Measurements from ENCODE around the gene ZIK1. TPM values are rescaled to one million over a fixed set of nuclear protein-coding genes. Genes with fewer than 3 reads are reported as not detected.

The ZIK1 gene
- total and polyA plus RNA-seq, 2 donors (not counting 1 experiment from before 2014, with no cell fraction given), result 5.3 to 21.8 TPM

DNA sequence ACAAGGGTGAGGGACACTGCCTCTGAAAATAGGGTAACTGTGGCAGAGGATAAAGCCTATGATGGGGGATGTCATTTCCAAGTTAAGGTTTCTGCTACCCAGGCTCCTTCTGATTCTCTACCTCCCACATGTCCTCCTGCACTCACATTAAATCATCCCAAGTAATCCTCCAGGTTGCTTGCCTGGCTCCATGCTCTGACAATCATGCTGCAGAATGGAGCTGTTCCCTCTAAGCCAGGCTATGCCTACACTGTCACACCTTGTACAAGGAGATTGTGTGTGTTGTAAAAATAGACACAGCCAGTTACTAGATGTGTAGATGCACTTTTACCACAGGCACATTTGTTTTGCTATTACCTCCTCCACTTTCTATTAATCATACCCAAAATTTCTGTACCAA is 13.2 kb upstream of the ZIK1 start:
- Histone ChIP-seq H3K79me2 (ENCODE audit: control insufficient read depth, insufficient read depth, low read length) (no peaks in the 10 kb centered on the region), H3K4me1 (ENCODE audit: control insufficient read depth in 2 of 2, insufficient read depth in 2 of 2, low read length in 2 of 2) (no peaks in the 10 kb centered on the region), H2AFZ (ENCODE audit: insufficient read depth, low read depth, low read length, poor library complexity, severe bottlenecking) (no peak overlapping the region), H4K20me1 (ENCODE audit: control insufficient read depth, insufficient read depth, low read length, poor library complexity, severe bottlenecking) (no peaks in the 10 kb centered on the region), H3K4me2 (replicated peaks; ENCODE audit: low read depth, low read length, poor library complexity, severe bottlenecking) (no peak overlapping the region), H3K9me3 (ENCODE audit: control extremely low read depth in 1 of 3, control insufficient read depth in 2 of 3, insufficient read depth in 1 of 3, low read length in 2 of 3) (peaks cover 16 to 90% (median 78%) of the 10 kb centered on the region in 3 donors), H3K9ac (ENCODE audit: low read length) (no peak overlapping the region), H3K4me3 (ENCODE audit: control extremely low read depth in 1 of 5, extremely low read depth in 1 of 5, insufficient read depth in 1 of 5, low read depth in 2 of 5, low read length in 4 of 5) (no peak overlapping the region), H3K27ac (ENCODE audit: low read length in 2 of 2) (no peak overlapping the region), H3K36me3 (replicated peaks in 1 of 2; ENCODE audit: control extremely low read depth in 1 of 2, control insufficient read depth in 1 of 2, extremely low read depth in 1 of 2, insufficient read depth in 2 of 2, low read length in 1 of 2) (peaks cover 22 to 36% of the 10 kb centered on the region in 2 experiments), H3K27me3 (replicated peaks in 1 of 4; ENCODE audit: control extremely low read depth in 1 of 4, control insufficient read depth in 3 of 4, insufficient read depth in 4 of 4, low read length in 3 of 4) (no peaks in the 10 kb centered on the region)
- no peak overlapping the region for H3K4me3 Mint-ChIP-seq
- H3K9me3 Mint-ChIP-seq (ENCODE audit: insufficient read depth), result peaks cover 21% of the 10 kb centered on the region
- ChIA-PET CTCF (no interaction called here), POLR2A (no interaction called here)
- intact Hi-C loops (cut with micrococcal nuclease), result no loop called here
- ATAC-seq (ENCODE audit: low read depth), result no peak
- no peaks in the 10 kb centered on the region for H3K4me1 Mint-ChIP-seq
- no peak for DNase-seq
- no peak for TF ChIP-seq EZH2 (IDR thresholded peaks at IDR 0.05; ENCODE audit: borderline replicate concordance, insufficient read depth, low read depth, low read length, poor library complexity, severe bottlenecking)
- TF ChIP-seq, protein P1, sequence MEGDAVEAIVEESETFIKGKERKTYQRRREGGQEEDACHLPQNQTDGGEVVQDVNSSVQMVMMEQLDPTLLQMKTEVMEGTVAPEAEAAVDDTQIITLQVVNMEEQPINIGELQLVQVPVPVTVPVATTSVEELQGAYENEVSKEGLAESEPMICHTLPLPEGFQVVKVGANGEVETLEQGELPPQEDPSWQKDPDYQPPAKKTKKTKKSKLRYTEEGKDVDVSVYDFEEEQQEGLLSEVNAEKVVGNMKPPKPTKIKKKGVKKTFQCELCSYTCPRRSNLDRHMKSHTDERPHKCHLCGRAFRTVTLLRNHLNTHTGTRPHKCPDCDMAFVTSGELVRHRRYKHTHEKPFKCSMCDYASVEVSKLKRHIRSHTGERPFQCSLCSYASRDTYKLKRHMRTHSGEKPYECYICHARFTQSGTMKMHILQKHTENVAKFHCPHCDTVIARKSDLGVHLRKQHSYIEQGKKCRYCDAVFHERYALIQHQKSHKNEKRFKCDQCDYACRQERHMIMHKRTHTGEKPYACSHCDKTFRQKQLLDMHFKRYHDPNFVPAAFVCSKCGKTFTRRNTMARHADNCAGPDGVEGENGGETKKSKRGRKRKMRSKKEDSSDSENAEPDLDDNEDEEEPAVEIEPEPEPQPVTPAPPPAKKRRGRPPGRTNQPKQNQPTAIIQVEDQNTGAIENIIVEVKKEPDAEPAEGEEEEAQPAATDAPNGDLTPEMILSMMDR (IDR thresholded peaks at IDR 0.05), result no peak
- no peak overlapping the region for H3K27ac Mint-ChIP-seq
- H3K27me3 Mint-ChIP-seq, result no peaks in the 10 kb centered on the region

DNA sequence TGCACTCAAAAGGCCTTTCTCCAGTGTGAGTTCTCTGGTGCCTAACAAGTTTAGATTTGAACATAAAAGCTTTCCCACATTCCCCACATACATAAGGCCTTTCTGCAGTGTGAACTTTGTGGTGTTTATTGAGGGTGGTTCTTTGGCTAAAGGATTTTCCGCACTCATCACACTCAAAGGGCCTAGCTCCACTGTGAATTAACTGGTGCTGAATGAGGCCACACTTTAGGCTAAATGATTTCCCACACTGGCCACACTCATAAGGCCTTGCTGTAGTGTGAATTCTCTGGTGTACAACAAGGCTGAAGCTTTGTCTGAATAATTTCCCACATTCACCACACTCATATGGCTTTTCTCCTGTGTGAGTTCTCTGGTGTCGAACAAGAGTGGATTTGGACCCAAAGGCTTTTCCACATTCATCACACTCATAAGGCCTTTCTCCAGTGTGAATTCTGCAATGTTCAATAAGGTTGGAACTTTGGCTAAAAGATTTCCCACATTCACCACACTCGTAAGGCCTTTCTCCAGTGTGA is 11.5 kb upstream of the ZIK1 start:
- ChIA-PET POLR2A (no interaction called here), CTCF (no interaction called here)
- H3K36me3 ChIP-seq (replicated peaks in 1 of 2; ENCODE audit: control extremely low read depth in 1 of 2, control insufficient read depth in 1 of 2, extremely low read depth in 1 of 2, insufficient read depth in 2 of 2, low read length in 1 of 2), result peaks cover 23 to 46% of the 10 kb centered on the region in 2 experiments
- Mint-ChIP-seq H3K4me1 (peaks cover 9% of the 10 kb centered on the region), H3K27me3 (no peaks in the 10 kb centered on the region), H3K9me3 (ENCODE audit: insufficient read depth) (peaks cover 27% of the 10 kb centered on the region), H3K27ac (no peak overlapping the region), H3K4me3 (no peak overlapping the region)
- no CpG with 5 or more reads among the region's 3 CpGs for WGBS (ENCODE audit: insufficient coverage)
- intact Hi-C loops (cut with micrococcal nuclease), result no loop called here
- H3K79me2 ChIP-seq (ENCODE audit: control insufficient read depth, insufficient read depth, low read length), result peaks cover 7% of the 10 kb centered on the region
- no peak overlapping the region for H2AFZ ChIP-seq (ENCODE audit: insufficient read depth, low read depth, low read length, poor library complexity, severe bottlenecking)
- H3K4me2 ChIP-seq (replicated peaks; ENCODE audit: low read depth, low read length, poor library complexity, severe bottlenecking), result no peak overlapping the region
- ATAC-seq (ENCODE audit: low read depth) (no peak), DNase-seq (no peak)
- H3K9ac ChIP-seq (ENCODE audit: low read length), result no peak overlapping the region
- H3K9me3 ChIP-seq (ENCODE audit: control extremely low read depth in 1 of 3, control insufficient read depth in 2 of 3, insufficient read depth in 1 of 3, low read length in 2 of 3), result peaks cover 10 to 80% (median 80%) of the 10 kb centered on the region in 3 donors
- no peaks in the 10 kb centered on the region for H4K20me1 ChIP-seq (ENCODE audit: control insufficient read depth, insufficient read depth, low read length, poor library complexity, severe bottlenecking)
- no peak for TF ChIP-seq EZH2 (IDR thresholded peaks at IDR 0.05; ENCODE audit: borderline replicate concordance, insufficient read depth, low read depth, low read length, poor library complexity, severe bottlenecking)
- TF ChIP-seq, protein P1 (IDR thresholded peaks at IDR 0.05), result no peak
- no peaks in the 10 kb centered on the region for H3K27me3 ChIP-seq (replicated peaks in 1 of 4; ENCODE audit: control extremely low read depth in 1 of 4, control insufficient read depth in 3 of 4, insufficient read depth in 4 of 4, low read length in 3 of 4)
- H3K27ac ChIP-seq (ENCODE audit: low read length in 2 of 2), result no peak overlapping the region
- peaks cover 1 to 3% of the 10 kb centered on the region in 2 donors for H3K4me1 ChIP-seq (ENCODE audit: control insufficient read depth in 2 of 2, insufficient read depth in 2 of 2, low read length in 2 of 2)
- H3K4me3 ChIP-seq (ENCODE audit: control extremely low read depth in 1 of 5, extremely low read depth in 1 of 5, insufficient read depth in 1 of 5, low read depth in 2 of 5, low read length in 4 of 5), result no peak overlapping the region

Measured in B cell (primary cell).